ENCODE data around the gene IGFBPL1.

DNA sequence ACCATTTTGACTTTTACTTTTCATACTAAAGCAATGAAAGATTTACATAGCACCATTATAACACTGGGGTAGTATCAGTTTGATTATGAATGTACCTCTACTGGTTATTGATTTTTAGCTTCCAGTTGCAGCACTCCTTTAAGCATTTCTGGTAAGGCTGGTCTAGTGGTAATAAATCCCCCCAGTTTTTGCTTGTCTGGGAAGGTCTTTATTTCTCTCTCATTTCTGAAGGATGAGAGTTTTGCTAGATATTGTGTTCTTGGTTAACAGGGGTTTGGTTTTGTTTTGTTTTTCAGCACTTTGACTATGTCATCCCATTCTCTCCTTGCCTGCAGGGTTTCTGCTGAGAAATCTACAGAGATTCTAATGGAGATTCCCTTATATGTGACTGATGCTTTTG lies 26.9 kb upstream of the IGFBPL1 start:
- TF ChIP-seq, protein P1, sequence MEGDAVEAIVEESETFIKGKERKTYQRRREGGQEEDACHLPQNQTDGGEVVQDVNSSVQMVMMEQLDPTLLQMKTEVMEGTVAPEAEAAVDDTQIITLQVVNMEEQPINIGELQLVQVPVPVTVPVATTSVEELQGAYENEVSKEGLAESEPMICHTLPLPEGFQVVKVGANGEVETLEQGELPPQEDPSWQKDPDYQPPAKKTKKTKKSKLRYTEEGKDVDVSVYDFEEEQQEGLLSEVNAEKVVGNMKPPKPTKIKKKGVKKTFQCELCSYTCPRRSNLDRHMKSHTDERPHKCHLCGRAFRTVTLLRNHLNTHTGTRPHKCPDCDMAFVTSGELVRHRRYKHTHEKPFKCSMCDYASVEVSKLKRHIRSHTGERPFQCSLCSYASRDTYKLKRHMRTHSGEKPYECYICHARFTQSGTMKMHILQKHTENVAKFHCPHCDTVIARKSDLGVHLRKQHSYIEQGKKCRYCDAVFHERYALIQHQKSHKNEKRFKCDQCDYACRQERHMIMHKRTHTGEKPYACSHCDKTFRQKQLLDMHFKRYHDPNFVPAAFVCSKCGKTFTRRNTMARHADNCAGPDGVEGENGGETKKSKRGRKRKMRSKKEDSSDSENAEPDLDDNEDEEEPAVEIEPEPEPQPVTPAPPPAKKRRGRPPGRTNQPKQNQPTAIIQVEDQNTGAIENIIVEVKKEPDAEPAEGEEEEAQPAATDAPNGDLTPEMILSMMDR (IDR thresholded peaks at IDR 0.05): no peak
- TF ChIP-seq POLR2A (IDR thresholded peaks at IDR 0.05): no peak
- no peak for TF ChIP-seq POLR2AphosphoS5 (IDR thresholded peaks at IDR 0.05)
